GM23338 (cell line): Measurements from ENCODE around the gene FAM131B. TPM values are rescaled to one million over a fixed set of nuclear protein-coding genes. Genes with fewer than 3 reads are reported as not detected.

Experiments
- ATAC-seq: fragments of 200-7000 bp; cut with Tn5 transposase; 3 replicates; pipeline ENCODE4 v1.9.1; 2020
- DNase-seq: peaks from one replicate; pipeline ENCODE4 v3.0.0-alpha.2; 2015; ENCODE audit warnings: low spot score
- H2AFZ ChIP-seq: fragments of 200-600 bp; sonication (generic); 2 replicates; pipeline ENCODE4 v1.8.0; 2016; ENCODE audit warnings: antibody characterized with exemption, mild to moderate bottlenecking, moderate library complexity
- H3F3A ChIP-seq: fragments of 200-600 bp; sonication (generic); replicated peaks from 2 replicates; pipeline ENCODE4 v1.8.0; 2017; ENCODE audit warnings: antibody characterized with exemption, mixed run types, low read depth
- H3K27ac ChIP-seq: fragments of 200-600 bp; sonication (generic); 2 replicates; pipeline ENCODE4 v1.6.1; 2016; ENCODE audit warnings: low read depth
- H3K27me3 ChIP-seq: fragments of 200-600 bp; sonication (generic); 2 replicates; pipeline ENCODE4 v1.8.0; 2016; ENCODE audit warnings: mild to moderate bottlenecking, mixed run types, moderate library complexity; ENCODE audit not compliant: insufficient read depth
- H3K36me3 ChIP-seq: fragments of 200-600 bp; sonication (generic); 2 replicates; pipeline ENCODE4 v1.8.0; 2016; ENCODE audit warnings: mild to moderate bottlenecking; ENCODE audit not compliant: insufficient read depth
- H3K4me1 ChIP-seq: fragments of 200-600 bp; sonication (generic); 2 replicates; pipeline ENCODE4 v1.8.0; 2016; ENCODE audit warnings: mild to moderate bottlenecking, moderate library complexity; ENCODE audit not compliant: insufficient read depth
- H3K4me2 ChIP-seq: fragments of 200-600 bp; sonication (generic); 2 replicates; pipeline ENCODE4 v1.7.1; 2017; ENCODE audit warnings: mixed run types
- H3K4me3 ChIP-seq: fragments of 200-600 bp; sonication (generic); 2 replicates; pipeline ENCODE4 v1.6.1; 2016; ENCODE audit warnings: mixed run types
- H3K79me2 ChIP-seq: fragments of 200-600 bp; sonication (generic); replicated peaks from 2 replicates; pipeline ENCODE4 v1.8.0; 2017; ENCODE audit warnings: mild to moderate bottlenecking; ENCODE audit not compliant: insufficient read depth
- H3K9me2 ChIP-seq: fragments of 200-600 bp; sonication (generic); 2 replicates; pipeline ENCODE4 v1.8.0; 2017; ENCODE audit not compliant: insufficient read depth
- H4K20me1 ChIP-seq: fragments of 200-600 bp; sonication (generic); replicated peaks from 2 replicates; pipeline ENCODE4 v1.8.0; 2017; ENCODE audit warnings: mild to moderate bottlenecking; ENCODE audit not compliant: insufficient read depth
- H3K27ac Mint-ChIP-seq: 2 replicates; pipeline ENCODE4 v1.8.0; 2020; ENCODE audit warnings: inconsistent platforms, mild to moderate bottlenecking, moderate library complexity, mixed read lengths
- H3K27me3 Mint-ChIP-seq: 3 replicates; pipeline ENCODE4 v1.8.0; 2022; ENCODE audit warnings: low read depth, mild to moderate bottlenecking, moderate library complexity, mixed read lengths, inconsistent platforms; ENCODE audit not compliant: insufficient read depth, poor library complexity
- H3K36me3 Mint-ChIP-seq: 3 replicates; pipeline ENCODE4 v1.8.0; 2021; ENCODE audit warnings: low read depth, mild to moderate bottlenecking, inconsistent platforms, moderate library complexity, mixed read lengths
- H3K4me1 Mint-ChIP-seq: 3 replicates; pipeline ENCODE4 v1.8.0; 2020; ENCODE audit warnings: mild to moderate bottlenecking, inconsistent platforms, mixed read lengths
- H3K4me3 Mint-ChIP-seq: 3 replicates; pipeline ENCODE4 v1.8.0; 2021; ENCODE audit warnings: moderate library complexity, mild to moderate bottlenecking, inconsistent platforms, mixed read lengths
- H3K9me3 Mint-ChIP-seq: 3 replicates; pipeline ENCODE4 v1.8.0; 2020; ENCODE audit warnings: moderate library complexity, mild to moderate bottlenecking, inconsistent platforms, mixed read lengths
- EZH2 ChIP-seq: fragments of 200-600 bp; sonication (generic); IDR thresholded peaks from one replicate; pipeline ENCODE4 v1.8.0; 2017; ENCODE audit warnings: antibody characterized with exemption, mild to moderate bottlenecking, low read depth; ENCODE audit not compliant: unreplicated experiment
- JUNB ChIP-seq: IDR thresholded peaks from one replicate; pipeline ENCODE4 v1.6.1; 2016; ENCODE audit warnings: antibody characterized with exemption; ENCODE audit not compliant: unreplicated experiment
- NANOG ChIP-seq: IDR thresholded peaks from 2 replicates; pipeline ENCODE4 v1.6.1; 2016; ENCODE audit warnings: antibody characterized with exemption, borderline replicate concordance
- POLR2AphosphoS5 ChIP-seq: IDR thresholded peaks from 2 replicates; pipeline ENCODE4 v1.6.1; 2016; ENCODE audit warnings: antibody characterized with exemption, low read depth
- polyA plus RNA-seq: library from polyadenylated mRNA; unstranded; fragments of >200 nt; fragmentation: Nextera tagmentation; extraction: Ambion mirVana; gene quantifications from 2 replicates; pipeline ENCODE4 v1.2.1, GENCODE V29; 2016
- total RNA-seq: library from RNA; depleted of rRNA; stranded (reverse); fragments of >200 nt; shearing (Covaris generic); gene quantifications from 2 replicates; pipeline ENCODE4 v1.2.3, GENCODE V29; 2014

FAM131B gene
- total and polyA plus RNA-seq, 2 experiments from 2014 or later: 4.7 to 30.2 TPM

GRCh38 chr7:143391462-143392404, 29.2 kb upstream of the FAM131B start:
- H3K4me2 ChIP-seq: no peak overlapping the region
- H3K36me3 ChIP-seq: peaks cover 31% of the 10 kb centered on the region
- TF ChIP-seq POLR2AphosphoS5 (0 out of 2 replicates have a peak, but pooled peaks have one; percentile 20), NANOG (no peak)
- H3K27ac Mint-ChIP-seq: no peak overlapping the region
- no peak overlapping the region for H3K4me3 Mint-ChIP-seq
- H3K9me3 Mint-ChIP-seq: no peaks in the 10 kb centered on the region; the same call in 2 of the 3 replicates
- peaks cover 7% of the 10 kb centered on the region for H4K20me1 ChIP-seq
- 0 out of 2 replicates have a peak, but pooled peaks cover under 1% of the 10 kb centered on the region for H3K79me2 ChIP-seq
- H3K4me1 ChIP-seq: no peaks in the 10 kb centered on the region; the same call in 1 of the 2 replicates
- no peak overlapping the region for H2AFZ ChIP-seq
- H3K27me3 ChIP-seq: no peaks in the 10 kb centered on the region
- no peaks in the 10 kb centered on the region for H3K9me2 ChIP-seq
- ATAC-seq: no peak
- no peak overlapping the region; the same call in 1 of the 2 replicates for H3K27ac ChIP-seq
- peaks cover 34% of the 10 kb centered on the region for H3K27me3 Mint-ChIP-seq
- H3K36me3 Mint-ChIP-seq: peaks cover 85% of the 10 kb centered on the region
- no peak for DNase-seq
- H3K4me3 ChIP-seq: no peak overlapping the region
- H3K4me1 Mint-ChIP-seq: peaks cover 3% of the 10 kb centered on the region; the same call in 2 of the 3 replicates
- peaks cover 62% of the 10 kb centered on the region for H3F3A ChIP-seq

GRCh38 chr7:143390773-143391317, 28.3 kb upstream of the FAM131B start:
- H3K79me2 ChIP-seq: peaks cover 8% of the 10 kb centered on the region; the same call in 1 of the 2 replicates
- H3K4me1 ChIP-seq: no peaks in the 10 kb centered on the region; the same call in 1 of the 2 replicates
- H3K4me1 Mint-ChIP-seq: peaks cover 3% of the 10 kb centered on the region; the same call in 2 of the 3 replicates
- no peaks in the 10 kb centered on the region; the same call in 2 of the 3 replicates for H3K9me3 Mint-ChIP-seq
- TF ChIP-seq EZH2 (no peak), POLR2AphosphoS5 (0 out of 2 replicates have a peak, but pooled peaks have one; percentile 35)
- H3K36me3 Mint-ChIP-seq: peaks cover 76% of the 10 kb centered on the region
- H2AFZ ChIP-seq: no peak overlapping the region
- peaks cover 29% of the 10 kb centered on the region for H3K36me3 ChIP-seq
- H3K4me2 ChIP-seq: no peak overlapping the region
- ATAC-seq (no peak), DNase-seq (no peak)
- peaks cover 34% of the 10 kb centered on the region for H3K27me3 Mint-ChIP-seq
- H3K4me3 Mint-ChIP-seq: no peak overlapping the region
- no peaks in the 10 kb centered on the region for H3K27me3 ChIP-seq
- no peak overlapping the region for H3K4me3 ChIP-seq
- H3K27ac Mint-ChIP-seq: no peak overlapping the region
- no peaks in the 10 kb centered on the region for H3K9me2 ChIP-seq
- H3K27ac ChIP-seq: no peak overlapping the region; the same call in 1 of the 2 replicates
- H3F3A ChIP-seq: peaks cover 67% of the 10 kb centered on the region
- peaks cover 7% of the 10 kb centered on the region for H4K20me1 ChIP-seq

GRCh38 chr7:143390104-143390772, 27.7 kb upstream of the FAM131B start:
- H3F3A ChIP-seq: peaks cover 66% of the 10 kb centered on the region

More at GRCh38 chr7:143390104-143390772, 27.7 kb upstream of the FAM131B start:
- no peaks in the 10 kb centered on the region; the same call in 1 of the 2 replicates for H3K4me1 ChIP-seq
- Mint-ChIP-seq H3K27ac (peak overlapping the region; percentile 36; the same call in 1 of the 2 replicates), H3K4me1 (peaks cover 3% of the 10 kb centered on the region; the same call in 2 of the 3 replicates), H3K36me3 (peaks cover 70% of the 10 kb centered on the region), H3K27me3 (peaks cover 34% of the 10 kb centered on the region), H3K4me3 (no peak overlapping the region; the same call in 2 of the 3 replicates), H3K9me3 (no peaks in the 10 kb centered on the region; the same call in 2 of the 3 replicates)
- H3K9me2 ChIP-seq: no peaks in the 10 kb centered on the region
- no peak overlapping the region for H3K4me2 ChIP-seq
- no peak overlapping the region for H3K4me3 ChIP-seq
- peaks cover 15% of the 10 kb centered on the region for H3K79me2 ChIP-seq
- H3K27ac ChIP-seq: peak overlapping the region; percentile 86
- no peak for ATAC-seq
- H3K27me3 ChIP-seq: no peaks in the 10 kb centered on the region
- TF ChIP-seq JUNB (no peak), POLR2AphosphoS5 (peak; percentile 65; the same call in 1 of the 2 replicates)
- no peak overlapping the region for H2AFZ ChIP-seq
- no peak for DNase-seq
- peaks cover 9% of the 10 kb centered on the region for H4K20me1 ChIP-seq
- H3K36me3 ChIP-seq: peaks cover 23% of the 10 kb centered on the region
